Measurements from ENCODE around the gene ROMO1. TPM values are rescaled to one million over a fixed set of nuclear protein-coding genes. Genes with fewer than 3 reads are reported as not detected.

The ROMO1 gene
- total RNA-seq, 4 donors from 2014 or later, result 215 to 328 (median 269) TPM

DNA sequence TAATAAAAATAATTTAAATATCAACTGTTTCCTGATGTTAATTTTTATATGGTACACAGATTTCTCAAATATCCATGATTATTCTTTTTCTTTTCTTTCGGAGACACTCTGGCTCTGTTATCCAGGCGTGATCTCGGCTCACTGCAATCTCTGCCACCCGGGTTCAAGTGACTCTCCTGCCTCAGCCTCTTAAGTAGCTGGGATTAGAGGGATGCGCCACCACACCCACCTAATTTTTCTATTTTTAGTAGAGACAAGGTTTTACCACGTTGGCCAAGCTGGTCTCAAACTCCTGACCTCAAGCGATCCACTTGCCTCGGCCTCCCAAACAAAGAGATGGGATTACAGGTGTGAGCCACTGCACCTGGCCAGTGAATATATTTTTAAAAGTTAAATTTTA is 20.5 kb downstream of the ROMO1 start:
- TF ChIP-seq, protein P1, sequence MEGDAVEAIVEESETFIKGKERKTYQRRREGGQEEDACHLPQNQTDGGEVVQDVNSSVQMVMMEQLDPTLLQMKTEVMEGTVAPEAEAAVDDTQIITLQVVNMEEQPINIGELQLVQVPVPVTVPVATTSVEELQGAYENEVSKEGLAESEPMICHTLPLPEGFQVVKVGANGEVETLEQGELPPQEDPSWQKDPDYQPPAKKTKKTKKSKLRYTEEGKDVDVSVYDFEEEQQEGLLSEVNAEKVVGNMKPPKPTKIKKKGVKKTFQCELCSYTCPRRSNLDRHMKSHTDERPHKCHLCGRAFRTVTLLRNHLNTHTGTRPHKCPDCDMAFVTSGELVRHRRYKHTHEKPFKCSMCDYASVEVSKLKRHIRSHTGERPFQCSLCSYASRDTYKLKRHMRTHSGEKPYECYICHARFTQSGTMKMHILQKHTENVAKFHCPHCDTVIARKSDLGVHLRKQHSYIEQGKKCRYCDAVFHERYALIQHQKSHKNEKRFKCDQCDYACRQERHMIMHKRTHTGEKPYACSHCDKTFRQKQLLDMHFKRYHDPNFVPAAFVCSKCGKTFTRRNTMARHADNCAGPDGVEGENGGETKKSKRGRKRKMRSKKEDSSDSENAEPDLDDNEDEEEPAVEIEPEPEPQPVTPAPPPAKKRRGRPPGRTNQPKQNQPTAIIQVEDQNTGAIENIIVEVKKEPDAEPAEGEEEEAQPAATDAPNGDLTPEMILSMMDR (IDR thresholded peaks at IDR 0.05; ENCODE audit: low read depth), result no peak

GRCh38 chr20:35720165-35721123 is 21.2 kb downstream of the ROMO1 start:
- TF ChIP-seq, protein P1 (IDR thresholded peaks at IDR 0.05; ENCODE audit: low read depth), result no peak

DNA sequence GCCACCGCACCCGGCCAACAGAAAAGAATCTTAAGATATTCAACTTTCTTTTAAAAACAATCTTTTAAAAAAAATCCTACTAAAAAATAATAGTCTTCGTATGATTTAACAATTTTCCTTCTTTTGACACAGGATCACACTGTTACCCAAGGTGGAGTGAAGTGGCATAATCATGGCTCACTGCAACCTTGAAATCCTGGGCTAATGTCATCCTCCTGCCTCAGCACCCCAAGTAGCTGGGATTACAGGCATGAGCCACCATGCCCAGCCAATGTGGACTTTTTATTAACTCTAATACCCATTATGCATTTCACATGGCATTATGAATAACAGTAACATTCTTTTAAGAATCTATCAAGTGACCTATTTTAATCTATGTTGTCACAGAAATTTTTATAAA is 22.0 kb downstream of the ROMO1 start:
- TF ChIP-seq, protein P1 (IDR thresholded peaks at IDR 0.05; ENCODE audit: low read depth), result no peak

GRCh38 chr20:35721621-35722020 is 22.4 kb downstream of the ROMO1 start:
- TF ChIP-seq, protein P1 (IDR thresholded peaks at IDR 0.05; ENCODE audit: low read depth), result no peak

DNA sequence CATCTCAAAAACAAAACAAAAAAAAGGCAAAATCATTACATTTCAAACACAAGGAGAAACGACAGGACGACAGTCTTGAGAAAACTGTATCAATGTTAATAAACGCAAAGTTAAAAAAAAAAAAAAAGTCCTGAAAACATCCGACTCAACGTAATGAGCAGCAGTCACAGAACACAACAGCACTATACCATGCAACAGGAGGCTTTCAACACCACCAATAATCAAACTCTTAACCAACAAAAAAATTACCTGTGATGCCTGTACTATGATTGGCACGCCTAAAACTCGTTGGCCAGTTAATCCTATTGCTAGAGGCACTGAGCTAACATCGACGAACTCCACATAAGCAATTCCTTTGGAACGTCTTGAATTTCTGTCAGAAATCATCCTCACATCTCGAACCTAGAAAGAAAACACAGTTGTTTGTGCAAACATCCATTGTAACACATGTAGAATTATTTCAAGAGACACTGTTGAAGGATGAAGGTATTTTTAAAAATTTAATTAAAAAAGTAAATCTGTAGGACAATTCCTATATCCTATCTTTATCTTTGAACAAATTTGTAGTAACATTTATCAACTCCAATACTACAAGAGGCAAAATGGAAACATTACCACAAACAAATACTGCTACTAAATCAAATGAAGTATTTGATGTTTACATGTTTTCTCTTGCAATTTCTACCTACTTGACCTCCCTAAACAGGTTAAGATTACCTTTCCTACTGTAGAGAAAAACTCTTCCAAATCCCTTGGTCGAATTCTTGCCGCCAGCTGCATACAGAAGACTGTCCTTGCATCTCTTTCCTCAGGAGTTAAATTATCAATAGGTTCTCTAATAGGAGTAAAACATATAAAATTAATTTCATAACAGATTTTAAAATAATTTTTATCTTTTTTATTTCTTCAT is 25.4 kb downstream of the ROMO1 start:
- TF ChIP-seq, protein P1 (IDR thresholded peaks at IDR 0.05; ENCODE audit: low read depth), result no peak

GRCh38 chr20:35726842-35727711 is 27.9 kb downstream of the ROMO1 start:
- TF ChIP-seq, protein P1 (IDR thresholded peaks at IDR 0.05; ENCODE audit: low read depth), result no peak

All from subcutaneous adipose tissue (tissue), 4 donors.